LHCN-M2 (cell line): Measurements from ENCODE around the gene CCDC124. TPM values are rescaled to one million over a fixed set of nuclear protein-coding genes. Genes with fewer than 3 reads are reported as not detected.
"Not testable (repeated sequence)": the region's sequence is repeated elsewhere in the genome, so short reads cannot be mapped to it uniquely, and the experiment has no call there.

Experiments used
- DNase-seq: peaks from one replicate; pipeline ENCODE4 v3.0.0-alpha.2; 2012; ENCODE audit warnings: low read depth
- polyA plus RNA-seq: library from polyadenylated mRNA; unstranded; fragments of >200 nt; gene quantifications from one replicate; pipeline ENCODE4 v1.2.1, GENCODE V29; 2012; ENCODE audit warnings: missing spikeins
- total RNA-seq: library from RNA; depleted of rRNA; stranded (reverse); fragments of >200 nt; gene quantifications from 2 replicates; pipeline ENCODE4 v1.2.3, GENCODE V29; 2014; rRNA removed

CCDC124 gene, protein sequence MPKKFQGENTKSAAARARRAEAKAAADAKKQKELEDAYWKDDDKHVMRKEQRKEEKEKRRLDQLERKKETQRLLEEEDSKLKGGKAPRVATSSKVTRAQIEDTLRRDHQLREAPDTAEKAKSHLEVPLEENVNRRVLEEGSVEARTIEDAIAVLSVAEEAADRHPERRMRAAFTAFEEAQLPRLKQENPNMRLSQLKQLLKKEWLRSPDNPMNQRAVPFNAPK
- total RNA-seq, result 60.8 and 62.1 TPM in 2 replicates
- 167 TPM for polyA plus RNA-seq

- peak; percentile 87 for DNase-seq
Observed at GRCh38 chr19:17932485-17933338, at the start of gene CCDC124. Gene CCDC124, plus strand, starts transcription at chr19:17933015. Its CDS starts 3,406 bp downstream, at chr19:17936421.

DNA sequence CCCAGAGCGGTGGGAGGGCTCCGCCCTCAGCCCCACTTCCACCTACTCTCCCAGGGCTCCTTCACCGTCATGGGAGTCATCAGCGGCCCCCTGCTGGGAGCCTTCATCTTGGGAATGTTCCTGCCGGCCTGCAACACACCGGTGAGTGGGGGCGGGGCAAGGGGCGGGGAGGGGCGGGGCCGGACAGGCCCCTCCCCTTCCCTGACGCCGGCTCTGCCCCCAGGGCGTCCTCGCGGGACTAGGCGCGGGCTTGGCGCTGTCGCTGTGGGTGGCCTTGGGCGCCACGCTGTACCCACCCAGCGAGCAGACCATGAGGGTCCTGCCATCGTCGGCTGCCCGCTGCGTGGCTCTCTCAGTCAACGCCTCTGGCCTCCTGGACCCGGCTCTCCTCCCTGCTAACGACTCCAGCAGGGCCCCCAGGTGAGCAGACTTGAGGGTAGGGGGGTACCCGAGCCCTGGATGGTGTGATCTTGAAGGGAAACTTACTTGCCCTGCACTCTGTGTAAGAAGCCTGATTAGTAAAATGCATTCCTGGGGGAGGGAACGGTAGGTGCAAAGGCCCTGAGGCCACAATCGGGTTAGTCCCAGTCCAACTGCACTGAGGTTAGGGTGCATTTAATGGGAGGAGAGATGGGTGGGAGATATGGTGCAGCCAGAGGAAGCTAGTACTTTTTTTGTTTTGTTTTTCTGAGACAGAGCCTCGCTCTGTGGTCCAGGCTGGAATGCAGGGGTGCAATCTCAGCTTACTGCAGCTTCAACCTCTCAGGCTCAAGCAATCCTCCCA lies 49.0 kb upstream of the CCDC124 start:
- DNase-seq, result no peak

DNA sequence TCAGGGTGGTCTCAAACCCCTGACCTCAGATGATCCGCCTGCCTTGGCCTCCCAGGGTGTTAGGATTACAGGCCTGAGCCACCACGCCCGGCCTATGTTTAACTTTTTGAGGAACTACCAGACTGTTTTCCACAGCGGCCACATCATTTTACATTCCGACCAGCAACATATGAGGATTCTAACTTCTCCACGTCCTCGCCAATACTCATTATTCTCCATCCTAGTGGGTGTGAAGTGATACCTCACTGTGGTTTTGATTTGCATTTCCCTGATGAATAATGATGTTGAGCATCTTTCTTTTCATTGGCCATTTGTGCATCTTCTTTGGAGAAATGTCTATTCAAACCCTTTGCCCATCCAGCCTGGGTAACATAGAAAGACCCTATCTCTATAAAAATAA lies 46.3 kb upstream of the CCDC124 start:
- no peak for DNase-seq

DNA sequence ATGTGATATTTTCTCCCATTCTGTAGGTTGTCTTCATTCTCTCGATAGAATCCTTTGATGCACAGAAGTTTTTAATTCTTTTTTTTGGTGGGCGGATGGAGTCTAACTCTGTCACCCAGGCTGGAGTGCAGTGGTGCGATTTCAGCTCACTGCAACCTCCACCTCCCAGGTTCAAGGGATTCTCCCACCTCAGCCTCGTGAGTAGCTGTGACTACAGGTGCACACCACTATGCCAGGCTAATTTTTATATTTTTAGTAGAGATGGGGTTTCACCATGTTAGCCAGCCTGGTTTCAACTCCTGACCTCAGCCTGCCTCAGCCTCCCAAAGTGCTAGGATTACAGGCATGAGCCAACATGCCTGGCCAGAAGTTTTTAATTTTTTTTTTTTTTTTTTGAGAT lies 45.6 kb upstream of the CCDC124 start:
- DNase-seq, result not testable (repeated sequence)

DNA sequence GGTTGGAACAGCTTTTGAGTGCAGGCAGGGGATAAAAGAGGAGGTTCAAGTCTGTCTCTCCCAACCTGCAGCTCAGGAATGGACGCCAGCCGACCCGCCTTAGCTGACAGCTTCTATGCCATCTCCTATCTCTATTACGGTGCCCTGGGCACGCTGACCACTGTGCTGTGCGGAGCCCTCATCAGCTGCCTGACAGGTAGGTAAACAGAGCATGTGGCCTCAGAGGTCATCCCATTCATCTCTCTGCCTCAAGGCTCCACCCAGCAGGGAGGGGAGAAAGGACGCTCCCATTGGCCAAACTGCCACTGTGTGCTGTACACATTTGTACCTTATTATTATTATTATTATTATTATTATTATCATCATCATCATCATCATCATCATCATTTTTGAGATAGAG lies 44.6 kb upstream of the CCDC124 start:
- DNase-seq, result no peak

- peak; percentile 33 for DNase-seq
Observed at GRCh38 chr19:17889609-17890214, 43.1 kb upstream of the CCDC124 start.

DNA sequence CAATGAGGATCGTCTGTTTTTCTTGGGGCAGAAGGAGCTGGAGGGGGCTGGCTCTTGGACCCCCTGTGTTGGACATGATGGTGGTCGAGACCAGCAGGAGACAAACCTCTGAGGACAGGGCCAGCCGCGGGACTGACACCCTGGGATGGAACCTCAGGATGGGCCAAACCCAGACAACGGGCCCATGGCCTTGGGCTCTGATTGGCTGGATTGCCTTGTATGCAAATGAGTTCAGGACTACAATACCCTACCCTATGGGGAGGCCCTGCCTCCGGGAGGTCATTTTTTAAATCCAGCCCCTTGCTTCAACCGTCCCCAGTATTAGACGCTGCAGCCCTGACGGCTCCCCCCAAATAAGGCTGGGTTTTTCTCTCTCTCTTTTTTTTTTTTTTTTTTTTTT lies 39.0 kb upstream of the CCDC124 start:
- DNase-seq, result no peak

DNA sequence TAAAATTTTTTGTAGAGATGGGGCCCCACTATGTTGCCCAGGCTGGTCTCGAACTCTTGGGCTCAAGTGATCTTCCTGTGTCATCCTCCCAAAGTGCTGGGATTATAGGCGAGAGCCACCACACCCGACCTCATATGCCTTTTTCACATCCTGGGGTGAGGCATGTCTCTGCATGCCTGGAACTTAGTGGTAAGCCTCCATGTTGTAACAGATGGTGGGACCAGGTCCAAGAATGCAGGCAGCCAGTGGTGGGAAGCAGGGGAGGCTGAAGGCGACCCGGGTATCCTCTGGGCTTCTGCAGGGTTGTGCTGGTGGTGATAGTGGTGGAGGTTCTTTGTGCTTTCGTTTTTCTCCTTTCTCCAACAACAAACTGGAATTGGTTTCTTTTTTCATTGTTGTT lies 30.1 kb upstream of the CCDC124 start:
- DNase-seq, result peak; percentile 86

DNA sequence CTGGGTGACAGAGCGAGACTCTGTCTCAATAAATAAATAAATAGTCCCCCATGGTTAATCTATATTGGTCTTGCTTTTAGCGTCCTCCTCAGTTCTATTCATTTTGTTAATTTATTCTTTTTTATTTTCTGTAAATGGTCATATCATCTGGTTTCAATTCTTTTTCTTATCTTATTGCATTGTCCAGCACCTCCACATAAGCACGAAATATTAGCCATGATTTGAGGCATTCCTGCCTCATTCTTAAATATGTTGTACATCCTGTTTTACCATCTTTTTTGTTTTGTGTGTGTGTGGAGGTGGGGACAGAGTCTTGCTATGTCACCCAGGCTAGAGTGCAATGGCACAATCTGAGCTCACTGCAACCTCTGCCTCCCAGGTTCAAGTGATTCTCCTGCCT lies 24.6 kb upstream of the CCDC124 start:
- no peak for DNase-seq

- DNase-seq, result no peak
Observed at GRCh38 chr19:17909003-17909732, 23.6 kb upstream of the CCDC124 start.

GRCh38 chr19:17910791-17911360 lies 21.9 kb upstream of the CCDC124 start:
- DNase-seq, result no peak

- DNase-seq, result no peak
Observed at GRCh38 chr19:17915940-17916593, 16.7 kb upstream of the CCDC124 start.

DNA sequence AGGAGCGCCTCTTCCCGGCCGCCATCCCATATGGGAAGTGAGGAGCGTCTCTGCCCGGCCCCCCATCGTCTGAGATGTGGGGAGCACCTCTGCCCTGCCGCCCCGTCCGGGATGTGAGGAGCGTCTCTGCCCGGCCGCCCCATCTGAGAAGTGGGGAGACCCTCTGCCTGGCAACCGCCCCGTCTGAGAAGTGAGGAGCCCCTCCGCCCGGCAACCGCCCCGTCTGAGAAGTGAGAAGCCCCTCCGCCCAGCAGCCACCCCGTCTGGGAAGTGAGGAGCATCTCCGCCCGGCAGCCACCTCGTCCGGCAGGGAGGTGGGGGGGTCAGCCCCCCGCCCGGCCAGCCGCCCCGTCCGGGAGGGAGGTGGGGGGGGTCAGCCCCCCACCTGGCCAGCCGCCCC lies 14.7 kb upstream of the CCDC124 start:
- not testable (repeated sequence) for DNase-seq

GRCh38 chr19:17919122-17919521 lies 13.7 kb upstream of the CCDC124 start:
- not testable (repeated sequence) for DNase-seq

DNA sequence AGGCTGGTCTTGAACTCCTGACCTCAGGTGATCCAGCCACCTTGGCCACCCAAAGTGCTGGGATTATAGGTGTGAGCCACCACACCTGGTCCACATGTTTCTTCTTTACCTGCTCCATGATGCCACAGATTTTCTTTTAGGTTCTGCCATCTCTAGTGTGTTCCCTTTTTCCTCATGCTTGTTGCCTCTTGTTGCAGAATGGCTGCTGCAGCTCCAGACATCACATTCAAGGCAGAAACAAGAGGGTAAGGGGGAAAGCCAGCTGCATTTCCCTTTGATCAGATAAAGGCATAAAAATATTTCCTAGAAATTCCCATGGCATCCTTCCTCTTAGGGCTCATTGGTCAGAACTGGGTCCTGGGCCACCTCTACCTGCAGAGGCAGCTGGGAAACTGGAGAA lies 12.3 kb upstream of the CCDC124 start:
- DNase-seq, result no peak

- DNase-seq, result no peak
Observed at GRCh38 chr19:17922138-17922537, 10.7 kb upstream of the CCDC124 start.

- DNase-seq, result no peak
Observed at GRCh38 chr19:17926044-17926443, 6.8 kb upstream of the CCDC124 start.

GRCh38 chr19:17929056-17929455 lies 3.8 kb upstream of the CCDC124 start:
- DNase-seq, result no peak

DNA sequence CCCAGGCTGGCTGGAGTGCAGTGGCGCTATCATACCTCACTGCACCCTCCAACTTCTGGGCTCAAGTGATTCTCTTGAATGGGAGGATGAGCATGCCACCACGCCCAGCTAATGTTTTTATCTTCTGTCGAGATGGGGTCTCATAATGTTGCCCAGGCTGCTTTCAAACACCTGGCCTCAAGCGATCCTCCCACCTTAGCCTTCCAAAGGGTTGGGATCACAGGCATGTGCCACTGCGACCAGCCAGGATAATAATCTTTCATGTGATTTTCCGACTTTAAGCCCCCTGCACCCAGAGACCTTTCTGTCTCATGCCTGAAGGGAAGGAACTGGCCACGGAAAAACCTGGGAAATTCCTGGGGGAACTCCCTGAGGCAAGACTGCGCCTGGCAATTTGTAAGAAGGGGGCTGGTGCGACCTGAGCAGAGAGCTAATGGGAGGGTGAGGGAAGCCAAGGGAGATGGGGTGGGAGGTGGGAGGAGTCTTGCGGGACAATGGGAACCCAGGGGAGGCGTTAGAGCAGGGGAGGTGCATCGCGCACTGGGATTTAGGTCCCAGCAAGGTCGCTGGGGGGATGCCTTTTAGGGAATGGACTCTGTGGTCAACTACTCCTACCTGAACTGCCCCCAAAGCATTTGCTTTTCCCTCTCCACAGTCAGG lies 1.2 kb upstream of the CCDC124 start:
- DNase-seq, result no peak
